ENCODE results near the gene TGM2.

The TGM2 gene

GRCh38 chr20:38165089-38165965 lies at the start of gene TGM2:
TSS of gene TGM2 (minus strand) at chr20:38165270. CDS start at chr20:38165198, 72 bp downstream.
- DNase-seq (ENCODE audit: low read depth in 2 of 2, low spot score in 1 of 2), result no peak

- DNase-seq (ENCODE audit: low read depth in 2 of 2, low spot score in 1 of 2), result no peak
Observed at GRCh38 chr20:38214256-38215193, 49.5 kb upstream of the TGM2 start.

- DNase-seq (ENCODE audit: low read depth in 2 of 2, low spot score in 1 of 2), result no peak
Observed at GRCh38 chr20:38213607-38213940, 48.5 kb upstream of the TGM2 start.

- DNase-seq (ENCODE audit: low read depth in 2 of 2, low spot score in 1 of 2), result no peak
Observed at GRCh38 chr20:38212806-38213606, 47.9 kb upstream of the TGM2 start.

GRCh38 chr20:38211200-38212097 lies 46.4 kb upstream of the TGM2 start:
- DNase-seq (ENCODE audit: low read depth in 2 of 2, low spot score in 1 of 2), result no peak

- DNase-seq (ENCODE audit: low read depth in 2 of 2, low spot score in 1 of 2), result no peak
Observed at GRCh38 chr20:38210741-38211140, 45.7 kb upstream of the TGM2 start.

- no peak for DNase-seq (ENCODE audit: low read depth in 2 of 2, low spot score in 1 of 2)
Observed at GRCh38 chr20:38209736-38210405, 44.8 kb upstream of the TGM2 start.

- DNase-seq (ENCODE audit: low read depth in 2 of 2, low spot score in 1 of 2), result no peak
Observed at GRCh38 chr20:38209054-38209675, 44.1 kb upstream of the TGM2 start.

- no peak for DNase-seq (ENCODE audit: low read depth in 2 of 2, low spot score in 1 of 2)
Observed at GRCh38 chr20:38208523-38208922, 43.5 kb upstream of the TGM2 start.

GRCh38 chr20:38208088-38208487 lies 43.0 kb upstream of the TGM2 start:
- no peak for DNase-seq (ENCODE audit: low read depth in 2 of 2, low spot score in 1 of 2)

- DNase-seq (ENCODE audit: low read depth in 2 of 2, low spot score in 1 of 2), result no peak
Observed at GRCh38 chr20:38207621-38208020, 42.6 kb upstream of the TGM2 start.

- no peak for DNase-seq (ENCODE audit: low read depth in 2 of 2, low spot score in 1 of 2)
Observed at GRCh38 chr20:38205001-38205400, 39.9 kb upstream of the TGM2 start.

- no peak for DNase-seq (ENCODE audit: low read depth in 2 of 2, low spot score in 1 of 2)
Observed at GRCh38 chr20:38203981-38204357, 38.9 kb upstream of the TGM2 start.

- DNase-seq (ENCODE audit: low read depth in 2 of 2, low spot score in 1 of 2), result no peak
Observed at GRCh38 chr20:38203337-38203980, 38.4 kb upstream of the TGM2 start.

GRCh38 chr20:38202982-38203293 lies 37.9 kb upstream of the TGM2 start:
- no peak for DNase-seq (ENCODE audit: low read depth in 2 of 2, low spot score in 1 of 2)

GRCh38 chr20:38202153-38202981 lies 37.3 kb upstream of the TGM2 start:
- DNase-seq (ENCODE audit: low read depth in 2 of 2, low spot score in 1 of 2), result no peak

GRCh38 chr20:38201356-38201755 lies 36.3 kb upstream of the TGM2 start:
- DNase-seq (ENCODE audit: low read depth in 2 of 2, low spot score in 1 of 2), result no peak

GRCh38 chr20:38200646-38201045 lies 35.6 kb upstream of the TGM2 start:
- no peak for DNase-seq (ENCODE audit: low read depth in 2 of 2, low spot score in 1 of 2)

All from stimulated activated CD8-positive, alpha-beta memory T cell treated with anti-CD3 and anti-CD28 coated beads, Interleukin-4, amount 100 ng/mL, for 4 hours (primary cell).